H9 (cell line): ENCODE data around the gene DHX58. TPM values are rescaled to one million over a fixed set of nuclear protein-coding genes. Genes with fewer than 3 reads are reported as not detected.
A peak's percentile ranks its signal among the peaks of the same experiment; 100 is the strongest.

Experiments
- DNase-seq: peaks from one replicate; pipeline ENCODE4 v3.0.0-alpha.2; 2017
- H2AFZ ChIP-seq: one replicate; pipeline ENCODE4 v1.6.1; 2013; ENCODE audit warnings: mild to moderate bottlenecking, low read length, control low read depth, moderate library complexity
- H2AK5ac ChIP-seq: 2 replicates; pipeline ENCODE4 v1.6.1; 2013; ENCODE audit warnings: low read length, control low read depth, mixed read lengths; ENCODE audit not compliant: insufficient read length
- H2BK120ac ChIP-seq: one replicate; pipeline ENCODE4 v1.6.1; 2013; ENCODE audit warnings: low read depth, mild to moderate bottlenecking, low read length, control low read depth, inconsistent platforms; ENCODE audit not compliant: poor library complexity, severe bottlenecking
- H2BK12ac ChIP-seq: 2 replicates; pipeline ENCODE4 v1.6.1; 2013; ENCODE audit warnings: low read length, control low read depth, mixed read lengths, low read depth; ENCODE audit not compliant: insufficient read length
- H2BK15ac ChIP-seq: 2 replicates; pipeline ENCODE4 v1.6.1; 2013; ENCODE audit warnings: low read depth, low read length, control low read depth
- H2BK20ac ChIP-seq: one replicate; pipeline ENCODE4 v1.6.1; 2013; ENCODE audit warnings: low read depth, mild to moderate bottlenecking, low read length, control low read depth, inconsistent platforms; ENCODE audit not compliant: poor library complexity, severe bottlenecking
- H2BK5ac ChIP-seq: 2 replicates; pipeline ENCODE4 v1.6.1; 2013; ENCODE audit warnings: low read length, control low read depth, mixed read lengths; ENCODE audit not compliant: insufficient read length
- H3K14ac ChIP-seq: 2 replicates; pipeline ENCODE4 v1.6.1; 2013; ENCODE audit warnings: low read length, control low read depth; ENCODE audit not compliant: insufficient read depth
- H3K18ac ChIP-seq: 2 replicates; pipeline ENCODE4 v1.6.1; 2013; ENCODE audit warnings: low read depth, mild to moderate bottlenecking, mixed read lengths, low read length, control low read depth; ENCODE audit not compliant: insufficient read length
- H3K23ac ChIP-seq: 2 replicates; pipeline ENCODE4 v1.6.1; 2013; ENCODE audit warnings: low read length, control low read depth, mixed read lengths, low read depth; ENCODE audit not compliant: insufficient read length
- H3K23me2 ChIP-seq: 2 replicates; pipeline ENCODE4 v1.6.1; 2013; ENCODE audit warnings: low read depth, mild to moderate bottlenecking, mixed read lengths, low read length, control low read depth; ENCODE audit not compliant: insufficient read length, poor library complexity, severe bottlenecking
- H3K27ac ChIP-seq: 2 replicates; pipeline ENCODE4 v1.5.1; 2013; ENCODE audit warnings: low read length, control low read depth, mixed read lengths, low read depth; ENCODE audit not compliant: insufficient read length
- H3K27me3 ChIP-seq: 2 replicates; pipeline ENCODE4 v1.6.1; 2013; ENCODE audit warnings: low read length, control low read depth, inconsistent platforms; ENCODE audit not compliant: insufficient read depth
- H3K4ac ChIP-seq: 2 replicates; pipeline ENCODE4 v1.6.1; 2013; ENCODE audit warnings: low read depth, mild to moderate bottlenecking, control low read depth, inconsistent platforms, low read length, moderate library complexity
- H3K4me1 ChIP-seq: 2 replicates; pipeline ENCODE4 v1.6.1; 2013; ENCODE audit warnings: low read length, control low read depth, inconsistent platforms; ENCODE audit not compliant: insufficient read depth
- H3K4me2 ChIP-seq: 2 replicates; pipeline ENCODE4 v1.6.1; 2013; ENCODE audit warnings: low read length, control low read depth, mixed read lengths; ENCODE audit not compliant: insufficient read length, insufficient read depth
- H3K56ac ChIP-seq: 2 replicates; pipeline ENCODE4 v1.6.1; 2013; ENCODE audit warnings: low read depth, mild to moderate bottlenecking, mixed read lengths, low read length, control low read depth; ENCODE audit not compliant: insufficient read length
- H3K79me1 ChIP-seq: 2 replicates; pipeline ENCODE4 v1.6.1; 2013; ENCODE audit warnings: low read depth, mild to moderate bottlenecking, moderate library complexity, low read length, control low read depth, inconsistent platforms; ENCODE audit not compliant: insufficient read depth, poor library complexity, severe bottlenecking
- H3K79me2 ChIP-seq: 2 replicates; pipeline ENCODE4 v1.6.1; 2013; ENCODE audit warnings: low read length, control low read depth, inconsistent platforms; ENCODE audit not compliant: insufficient read depth
- H3K9ac ChIP-seq: 2 replicates; pipeline ENCODE4 v1.6.1; 2013; ENCODE audit warnings: low read length, control low read depth, mixed read lengths; ENCODE audit not compliant: insufficient read length; ENCODE audit errors: extremely low read depth
- H3K9me3 ChIP-seq: one replicate; pipeline ENCODE4 v1.6.1; 2013; ENCODE audit warnings: low read depth, low read length, inconsistent platforms; ENCODE audit not compliant: control insufficient read depth
- H3T11ph ChIP-seq: one replicate; pipeline ENCODE4 v1.6.1; 2013; ENCODE audit warnings: mild to moderate bottlenecking, low read length, control low read depth, inconsistent platforms
- H4K20me1 ChIP-seq: one replicate; pipeline ENCODE4 v1.6.1; 2013; ENCODE audit not compliant: control insufficient read depth, insufficient read length, insufficient read depth
- H4K5ac ChIP-seq: 2 replicates; pipeline ENCODE4 v1.6.1; 2013; ENCODE audit warnings: low read depth, mild to moderate bottlenecking, mixed read lengths, low read length, control low read depth; ENCODE audit not compliant: insufficient read length
- H4K8ac ChIP-seq: replicated peaks from 2 replicates; pipeline ENCODE4 v1.6.1; 2013; ENCODE audit warnings: low read length, control low read depth, mixed read lengths, low read depth; ENCODE audit not compliant: insufficient read length
- H4K91ac ChIP-seq: 2 replicates; pipeline ENCODE4 v1.6.1; 2013; ENCODE audit warnings: low read depth, mild to moderate bottlenecking, moderate library complexity, mixed read lengths, low read length, control low read depth; ENCODE audit not compliant: insufficient read length
- H3K27ac Mint-ChIP-seq, 3 experiments: 2 replicates in 2 of 3; 3 replicates in 1 of 3; pipeline ENCODE4 v1.8.0; 2020 to 2021; ENCODE audit warnings: mixed read lengths in 3 of 3, mild to moderate bottlenecking in 1 of 3, moderate library complexity in 1 of 3
- H3K27me3 Mint-ChIP-seq: 2 replicates; pipeline ENCODE4 v1.8.0; 2021; ENCODE audit warnings: low read depth, mild to moderate bottlenecking, moderate library complexity, mixed read lengths
- H3K36me3 Mint-ChIP-seq, 3 experiments: 2 replicates in 2 of 3; 3 replicates in 1 of 3; pipeline ENCODE4 v1.8.0; 2020 to 2021; ENCODE audit warnings: low read depth in 3 of 3, mixed read lengths in 3 of 3; ENCODE audit not compliant: insufficient read depth in 1 of 3
- H3K4me1 Mint-ChIP-seq, 2 experiments: 2 replicates each; pipeline ENCODE4 v1.8.0; 2020; ENCODE audit warnings: mixed read lengths in 2 of 2
- H3K4me3 Mint-ChIP-seq, 2 experiments: 2 replicates in 1 of 2; 3 replicates in 1 of 2; pipeline ENCODE4 v1.8.0; 2020 to 2021; ENCODE audit warnings: mild to moderate bottlenecking in 2 of 2, mixed read lengths in 2 of 2, moderate library complexity in 1 of 2
- H3K9me3 Mint-ChIP-seq, 2 experiments: 2 replicates in 1 of 2; 3 replicates in 1 of 2; pipeline ENCODE4 v1.8.0; 2020; ENCODE audit warnings: mild to moderate bottlenecking in 2 of 2, mixed read lengths in 2 of 2, moderate library complexity in 1 of 2
- CTCF ChIP-seq: fragments of 200-600 bp; sonication (generic); conservative IDR thresholded peaks from 3 replicates; pipeline ENCODE4 v1.8.0; 2021; ENCODE audit warnings: antibody characterized with exemption, mild to moderate bottlenecking
- WGBS: extraction: QIAGEN DNeasy Blood & Tissue Kit; methylation state at CpG from one replicate; pipeline ENCODE4 v1.1.7; 2013; ENCODE audit warnings: missing lambda C conversion rate, low lambda C conversion rate, mixed read lengths; ENCODE audit not compliant: insufficient read length; ENCODE audit errors: extremely low coverage; 5-methylcytosine and 5-hydroxymethylcytosine counted together
- total RNA-seq: library from RNA; stranded (reverse); gene quantifications from 2 replicates; pipeline ENCODE4 v1.2.1, GENCODE V29; 2021

Gene DHX58
- total RNA-seq, 1 experiment from 2014 or later: 3.9 TPM

GRCh38 chr17:42067371-42068091, 45.0 kb downstream of the DHX58 start:
- Histone ChIP-seq H3K79me1 (no peaks in the 10 kb centered on the region), H4K91ac (no peak overlapping the region), H3K4me1 (0 out of 2 replicates have a peak, but pooled peaks cover 3% of the 10 kb centered on the region), H3K4me2 (no peak overlapping the region), H2BK5ac (no peak overlapping the region), H3K23me2 (peaks cover under 1% of the 10 kb centered on the region), H3K4ac (no peak overlapping the region), H3K79me2 (no peaks in the 10 kb centered on the region), H2AFZ (no peak overlapping the region), H3K9ac (no peak overlapping the region), H3K27ac (no peak overlapping the region), H3K18ac (no peak overlapping the region), H2BK20ac (no peak overlapping the region), H3T11ph (no peak overlapping the region), H3K9me3 (no peaks in the 10 kb centered on the region), H4K5ac (no peak overlapping the region), H2BK12ac (no peak overlapping the region), H4K20me1 (peaks cover 3% of the 10 kb centered on the region), H3K14ac (no peak overlapping the region), H3K23ac (no peak overlapping the region), H4K8ac (no peak overlapping the region), H2BK15ac (no peak overlapping the region), H2BK120ac (no peak overlapping the region), H3K27me3 (no peaks in the 10 kb centered on the region), H3K56ac (no peak overlapping the region), H2AK5ac (no peak overlapping the region)
- Mint-ChIP-seq H3K9me3 (no peaks in the 10 kb centered on the region), H3K4me3 (peak overlapping the region in 1 of 2 experiments; percentile 12; a peak in 1 of 5 replicates), H3K36me3 (no peaks in the 10 kb centered on the region), H3K4me1 (peaks cover 16 to 37% of the 10 kb centered on the region in 2 experiments), H3K27ac (no peak overlapping the region), H3K27me3 (peaks cover 12% of the 10 kb centered on the region)
- no CpG with 5 or more reads among the region's 12 CpGs for WGBS
- peak; percentile 99 for TF ChIP-seq CTCF
- DNase-seq: peak; percentile 90
